HT-29 (cell line): ENCODE results near the gene CITED2. TPM values are rescaled to one million over a fixed set of nuclear protein-coding genes. Genes with fewer than 3 reads are reported as not detected.

Source experiments
- DNase-seq: peaks from one replicate; pipeline ENCODE4 v3.0.0-alpha.2; 2015; ENCODE audit warnings: low spot score
- total RNA-seq: library from RNA; depleted of rRNA; stranded (reverse); fragments of >200 nt; shearing (Covaris generic); gene quantifications from 2 replicates; pipeline ENCODE4 v1.2.3, GENCODE V29; 2014; rRNA removed

The CITED2 gene
- total RNA-seq, 1 experiment from 2014 or later = 31.3 TPM

- no peak for DNase-seq
Observed at GRCh38 chr6:139330826-139331500, 43.5 kb downstream of the CITED2 start.

DNA sequence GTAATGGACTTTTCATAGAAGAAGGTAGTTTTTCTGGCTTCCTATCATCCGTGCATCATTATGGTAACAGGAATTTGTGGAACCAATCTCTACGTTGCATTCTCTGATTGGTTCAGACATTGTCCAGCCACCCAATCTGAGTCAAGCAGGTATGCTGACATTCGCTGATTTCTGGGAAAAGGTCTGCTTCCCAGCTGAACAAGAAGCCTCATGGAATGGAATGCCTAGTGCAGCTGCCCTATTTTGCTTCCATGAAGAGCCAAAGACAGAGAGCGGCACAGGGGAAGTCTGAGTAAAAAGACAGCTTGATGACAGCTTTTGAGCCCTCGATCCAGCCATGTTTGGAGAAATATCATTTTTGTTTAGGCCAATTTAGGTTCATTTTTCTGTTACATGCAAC is 44.1 kb downstream of the CITED2 start:
- DNase-seq = no peak

GRCh38 chr6:139329224-139329623 is 45.2 kb downstream of the CITED2 start:
- DNase-seq = no peak

GRCh38 chr6:139327038-139327437 is 47.4 kb downstream of the CITED2 start:
- DNase-seq = no peak

DNA sequence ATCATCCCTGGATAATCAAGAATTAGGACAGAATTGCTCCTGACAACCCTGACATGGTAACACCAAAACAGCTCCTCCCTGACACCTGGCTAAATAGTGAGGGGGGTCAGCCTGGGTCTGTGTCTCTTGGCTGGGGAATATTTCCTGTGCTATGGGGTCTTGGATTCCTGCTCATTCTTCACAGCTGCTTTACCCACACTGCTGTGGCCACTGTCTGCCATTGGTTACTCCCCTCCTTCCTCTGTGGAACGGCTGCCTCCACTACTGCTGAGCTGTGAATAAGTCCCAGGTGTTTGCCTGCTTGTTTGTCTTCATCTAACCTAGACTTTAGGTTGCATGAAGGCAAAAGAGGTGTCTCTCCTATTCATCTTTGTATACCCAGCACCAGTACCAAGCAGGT is 48.8 kb downstream of the CITED2 start:
- DNase-seq = no peak

GRCh38 chr6:139325125-139325524 is 49.3 kb downstream of the CITED2 start:
- DNase-seq = no peak

DNA sequence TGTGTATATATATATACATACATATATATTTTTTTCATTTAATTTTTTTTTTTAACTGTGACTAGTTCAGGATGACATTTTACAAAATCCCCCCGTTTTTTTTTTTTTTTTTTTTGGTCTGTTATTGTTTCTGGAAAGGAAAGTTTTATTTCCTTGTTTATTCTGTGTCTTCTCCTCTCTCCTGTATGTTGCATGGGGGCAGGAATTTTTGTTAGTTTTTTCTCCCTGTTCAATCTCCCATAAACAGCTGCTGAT is 50.2 kb downstream of the CITED2 start:
- no peak for DNase-seq

- DNase-seq = no peak
Observed at GRCh38 chr6:139323511-139324300, 50.7 kb downstream of the CITED2 start.

Other genes starting within 250 kb of the CITED2 start
- gene HECA, start 239.6 kb downstream of the CITED2 start, total RNA-seq = 7.6 and 9.3 TPM in 2 replicates
- gene TXLNB, start 82.7 kb downstream of the CITED2 start, total RNA-seq = not detected in 2 replicates